Activated naive CD8-positive, alpha-beta T cell treated with anti-CD3 and anti-CD28 coated beads, Interleukin-2, amount 50 U/mL, for 16 hours (primary cell): ENCODE measurements around the gene IRX3.

Source experiments
- DNase-seq: peaks from one replicate; pipeline ENCODE4 v3.0.0-alpha.2; 2020; ENCODE audit warnings: low read depth, low spot score

Gene IRX3

DNA sequence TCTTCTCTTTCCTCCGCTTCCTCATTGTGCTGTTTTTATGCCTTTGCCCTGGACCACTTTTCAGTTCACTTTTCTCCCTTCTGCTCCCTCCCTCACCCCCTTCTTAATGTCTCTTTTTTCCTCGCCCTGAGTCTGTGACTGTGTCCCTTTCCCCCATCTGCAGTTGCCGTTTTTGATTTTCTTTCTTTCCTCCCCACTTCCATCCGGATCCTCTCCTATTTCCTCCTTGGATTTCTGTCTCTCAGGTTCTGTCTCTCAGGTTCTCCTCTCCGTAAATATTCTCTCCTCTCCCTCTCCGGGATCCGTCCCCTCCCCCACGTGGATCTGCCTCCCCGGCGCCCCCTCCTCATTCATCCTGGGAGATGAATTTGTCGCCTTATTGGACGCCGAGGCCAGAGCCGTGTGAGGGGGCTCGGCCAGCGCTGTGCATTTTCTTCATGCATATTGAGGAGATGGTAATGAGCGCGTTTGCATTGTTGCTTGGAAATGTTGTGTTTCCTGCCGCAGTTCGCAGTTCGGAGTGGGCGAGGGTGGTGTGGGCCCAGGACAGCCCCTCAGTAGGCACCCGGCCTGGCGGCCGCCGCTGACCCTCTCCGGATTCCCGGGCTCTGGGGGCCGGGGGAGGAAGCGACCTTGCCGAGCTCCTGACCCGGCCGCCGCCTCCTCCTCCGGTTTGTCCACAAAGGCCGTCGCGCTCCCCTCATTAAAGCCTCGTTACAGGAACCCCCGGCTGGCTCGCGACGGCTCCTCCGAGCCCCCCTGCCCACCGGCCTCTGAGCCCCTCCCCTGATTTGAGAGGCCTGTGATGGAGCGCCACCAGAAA lies 4.5 kb upstream of the IRX3 start:
- DNase-seq, result no peak

DNA sequence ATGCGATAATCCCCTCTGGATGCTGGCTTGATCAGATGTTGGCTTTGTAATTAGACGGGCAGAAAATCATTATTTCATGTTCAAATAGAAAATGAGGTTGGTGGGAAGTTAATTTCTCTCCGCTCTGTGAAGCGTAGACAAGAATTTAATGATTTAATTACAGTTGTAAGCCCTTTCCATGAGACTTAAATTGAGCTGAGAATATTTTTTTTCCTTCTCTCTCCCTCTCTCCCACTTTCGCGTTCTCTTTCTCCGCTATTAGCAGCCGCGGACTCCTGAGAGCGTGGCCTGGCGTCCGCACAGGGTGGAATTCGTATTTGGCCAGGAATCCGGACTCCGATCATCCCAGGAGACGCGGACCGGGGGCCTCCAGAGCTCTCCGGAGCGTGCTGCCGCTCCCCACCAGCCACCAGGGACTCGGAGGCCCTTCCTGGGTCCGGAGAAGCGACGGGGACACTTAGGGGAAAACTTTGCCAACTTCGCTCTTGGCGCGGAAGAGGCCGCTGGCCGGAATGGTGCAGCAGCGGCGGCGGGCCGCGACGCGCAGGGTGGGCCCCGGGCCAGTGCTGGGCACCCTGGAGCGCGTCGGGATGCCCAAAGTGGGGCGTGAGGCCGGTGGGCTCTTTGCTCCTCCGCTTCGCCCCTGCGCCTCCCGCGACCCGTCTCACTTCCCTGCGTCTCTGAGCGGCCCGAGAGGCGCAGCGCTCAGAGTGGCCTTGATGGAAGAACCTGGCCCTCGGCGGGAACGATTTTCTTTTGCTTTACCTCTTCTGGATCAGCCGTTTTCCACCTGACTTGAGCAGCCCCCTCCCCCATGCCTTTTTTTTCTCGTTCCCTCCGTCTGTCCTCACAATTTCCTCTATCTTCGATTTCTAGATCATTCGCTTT lies 3.6 kb upstream of the IRX3 start:
- DNase-seq, result no peak

DNA sequence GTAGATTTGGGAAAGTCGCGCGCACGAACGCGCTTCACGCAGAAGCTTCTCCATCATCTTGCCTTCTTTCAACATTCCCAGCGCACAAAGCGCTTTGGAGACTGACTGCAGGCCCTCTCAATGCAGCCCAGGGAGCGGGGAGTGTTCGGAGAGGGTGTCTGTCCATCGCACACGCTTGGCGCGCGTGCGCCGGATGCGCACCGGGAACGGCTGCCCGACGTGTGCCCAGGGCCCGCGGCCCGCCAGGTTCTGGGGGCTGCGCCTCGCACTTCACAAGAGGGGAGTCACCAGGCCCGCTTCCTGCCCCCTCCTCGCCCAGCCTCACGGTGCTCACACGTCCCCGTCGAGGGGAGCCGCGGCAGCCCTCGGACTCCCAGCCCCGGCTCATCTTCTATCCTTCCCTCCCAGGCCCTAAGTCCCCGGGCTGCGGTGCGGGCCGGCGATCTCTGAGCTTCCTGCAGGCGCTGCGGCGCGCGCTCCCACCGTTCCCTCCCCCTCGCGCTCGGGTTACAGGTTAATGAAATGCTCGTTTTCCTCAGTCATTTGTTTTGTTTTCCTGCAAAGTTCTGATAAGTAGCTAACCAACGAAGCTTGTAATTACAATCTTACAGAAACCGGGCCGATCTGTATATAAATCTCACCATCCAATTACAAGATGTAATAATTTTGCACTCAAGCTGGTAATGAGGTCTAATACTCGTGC lies 2.8 kb upstream of the IRX3 start:
- no peak for DNase-seq

DNA sequence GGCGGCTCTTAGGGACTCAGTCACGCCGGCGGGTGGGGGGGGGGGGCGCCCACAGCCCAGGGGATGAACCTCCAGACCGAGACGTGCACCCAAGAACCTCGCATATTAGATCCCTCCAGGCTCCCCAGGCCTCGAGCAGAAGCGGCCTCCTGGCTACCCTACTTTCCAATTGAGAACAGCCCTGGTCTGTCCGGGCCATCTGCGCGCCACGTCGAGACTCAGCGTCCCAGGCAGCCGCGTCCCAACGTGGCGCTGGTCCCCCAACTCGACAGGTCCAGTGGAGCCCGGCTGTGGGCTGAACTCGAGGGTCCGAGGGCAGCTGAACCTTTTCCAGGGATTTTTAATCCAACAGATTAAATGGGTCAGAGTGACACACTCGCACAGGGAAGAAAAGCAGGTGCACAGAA lies 2.3 kb upstream of the IRX3 start:
- DNase-seq, result no peak

DNA sequence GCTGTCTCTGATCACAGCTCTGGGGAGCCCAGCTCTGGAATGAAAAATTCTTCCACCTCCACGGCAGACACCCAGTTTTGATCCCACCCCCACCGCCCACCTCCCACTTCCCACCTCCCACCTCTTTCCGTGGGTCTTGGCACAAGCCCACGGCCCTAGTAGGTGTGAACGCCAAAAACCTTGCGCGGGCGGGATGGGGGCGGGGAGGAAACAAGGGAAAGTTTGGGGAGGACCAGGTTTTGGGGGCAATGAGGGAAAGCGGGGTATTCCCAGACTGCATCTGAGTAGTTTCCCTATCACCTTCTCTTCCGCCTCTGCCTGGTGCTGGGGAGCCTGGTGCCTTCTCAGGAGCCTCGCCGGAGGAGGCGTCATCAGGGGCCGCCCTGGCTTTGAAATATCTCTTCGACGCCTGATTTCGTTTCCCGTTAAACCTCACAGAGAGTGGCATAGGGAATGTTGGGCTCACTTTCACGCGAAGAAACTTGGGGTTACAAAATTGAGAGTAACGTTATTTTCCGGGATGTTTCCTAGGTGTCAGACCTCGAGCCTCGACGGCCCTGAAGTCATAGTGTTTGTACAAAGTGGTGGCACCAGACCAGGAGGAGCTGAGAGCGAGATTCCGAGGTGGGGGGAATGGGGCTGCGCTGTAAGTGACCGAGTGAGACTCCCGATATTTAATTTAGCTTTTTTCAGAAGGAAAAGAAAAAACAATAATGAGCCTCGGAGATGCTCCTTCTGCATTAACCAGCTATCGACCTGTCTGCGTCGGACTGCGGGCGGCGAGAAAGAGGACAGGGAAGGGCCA lies 1.6 kb upstream of the IRX3 start:
- no peak for DNase-seq

DNA sequence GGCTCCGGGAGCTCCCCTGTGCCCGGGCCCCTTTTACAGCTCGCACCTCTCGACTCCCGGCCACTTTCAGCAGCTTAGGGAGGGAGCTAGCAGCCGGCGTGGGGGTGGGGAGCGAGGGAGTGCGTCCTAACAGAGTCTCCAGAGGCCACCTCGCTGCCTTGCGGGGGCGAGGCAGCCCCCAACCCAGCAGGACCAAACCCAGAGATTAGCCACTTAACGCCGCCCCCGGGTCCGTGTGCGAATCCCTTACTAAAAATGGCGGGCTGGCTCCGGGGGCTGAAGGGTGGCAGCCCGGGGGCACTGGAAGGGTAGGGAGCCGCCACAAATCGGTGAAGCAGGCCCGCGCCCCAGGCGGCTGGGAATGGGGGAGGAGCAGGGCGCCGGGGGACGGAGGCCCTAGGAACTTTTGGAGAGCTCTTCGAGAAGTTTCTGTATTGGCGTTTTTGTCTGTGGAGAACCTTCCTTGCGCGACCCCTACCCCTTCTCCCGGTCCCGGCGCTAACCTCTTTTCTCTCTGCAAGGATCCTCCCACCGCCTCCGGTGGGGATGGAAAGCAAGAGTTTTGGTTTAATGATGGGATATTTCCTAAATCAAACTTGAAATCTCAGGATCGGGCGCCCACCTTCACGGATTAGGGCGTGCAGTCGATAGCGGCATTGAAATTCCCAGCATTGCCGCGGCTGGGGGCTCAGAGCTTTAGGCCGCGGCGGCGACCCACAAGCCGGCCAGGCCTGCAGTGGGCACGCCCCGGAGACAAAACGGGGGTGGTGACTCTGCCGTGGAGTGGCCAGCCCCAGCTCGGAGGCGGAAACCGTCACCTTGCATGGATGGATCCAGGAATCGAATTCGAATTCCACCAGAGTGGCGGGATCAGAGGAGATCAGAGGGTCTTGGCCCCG lies 793 bp upstream of the IRX3 start:
- DNase-seq, result no peak

DNA sequence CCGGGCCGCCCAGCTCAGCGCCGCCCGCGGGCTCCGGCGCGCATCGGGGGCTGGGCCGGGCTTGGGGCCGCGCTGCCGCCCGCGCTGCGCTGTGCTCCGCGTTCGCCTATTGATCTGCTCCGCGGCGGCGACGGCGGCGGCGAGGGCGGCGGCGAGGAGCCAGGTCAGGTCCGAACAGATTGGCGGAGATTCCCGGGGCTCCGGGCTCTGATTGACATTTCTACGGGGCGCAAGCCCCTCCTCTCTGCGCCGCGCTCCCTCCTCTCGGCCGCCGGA lies 559 bp downstream of the IRX3 start:
- no peak for DNase-seq

DNA sequence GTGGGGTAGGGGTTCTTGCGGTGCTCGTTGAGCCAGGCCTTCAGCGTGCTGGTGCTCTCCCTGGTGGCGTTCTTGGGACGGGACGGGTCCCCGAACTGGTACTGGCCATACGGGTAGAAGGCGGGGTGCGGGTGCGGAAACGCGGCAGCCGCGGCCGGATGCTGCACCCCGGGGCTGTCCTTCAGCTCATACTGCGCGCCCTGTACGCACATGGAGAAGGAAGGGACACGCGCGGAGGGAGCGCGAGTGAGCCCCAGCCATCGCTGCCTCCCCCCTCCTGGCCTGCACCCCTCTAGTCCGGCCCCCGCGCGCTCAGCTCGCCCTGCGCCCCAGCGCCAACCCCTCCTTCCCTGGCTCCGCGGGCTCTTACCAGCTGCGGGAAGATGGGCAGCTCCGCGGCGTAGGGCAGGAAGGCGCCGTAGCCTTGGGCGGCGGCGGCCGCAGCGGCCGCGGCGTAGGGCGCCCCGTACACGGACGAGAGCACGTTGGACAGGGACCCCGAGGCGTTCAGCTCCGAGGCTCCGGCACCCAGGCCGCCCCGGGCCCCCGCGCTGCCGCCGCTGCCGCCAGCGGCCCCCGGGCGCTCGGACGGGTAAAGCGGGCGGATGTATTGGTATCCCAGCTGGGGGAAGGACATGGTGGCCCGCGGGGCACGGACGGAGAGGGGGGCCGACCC lies 1.0 kb downstream of the IRX3 start:
- no peak for DNase-seq

DNA sequence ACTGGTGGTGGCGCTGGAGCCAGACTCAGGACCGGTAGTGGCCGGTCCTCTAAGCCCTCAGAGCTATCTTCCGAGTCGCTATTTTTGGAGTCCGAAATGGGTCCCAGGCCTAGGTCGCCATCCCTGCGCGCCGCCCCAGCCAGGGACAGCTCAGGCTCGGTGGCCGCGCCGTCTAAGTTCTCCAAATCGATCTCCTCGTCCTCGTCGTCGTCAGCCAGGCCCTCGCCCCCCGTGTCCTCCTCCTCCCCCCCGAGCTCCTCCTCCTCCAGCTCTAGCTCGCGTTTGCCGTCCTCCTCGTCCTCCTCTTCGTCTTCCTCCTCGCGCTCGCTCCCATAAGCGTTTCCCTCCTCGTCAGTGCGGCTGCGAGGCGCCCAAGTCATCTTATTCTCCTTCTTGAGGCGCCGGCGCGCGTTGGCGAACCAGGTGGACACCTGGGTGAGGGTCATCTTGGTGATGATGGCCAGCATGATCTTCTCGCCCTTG lies 1.6 kb downstream of the IRX3 start:
- DNase-seq, result no peak

DNA sequence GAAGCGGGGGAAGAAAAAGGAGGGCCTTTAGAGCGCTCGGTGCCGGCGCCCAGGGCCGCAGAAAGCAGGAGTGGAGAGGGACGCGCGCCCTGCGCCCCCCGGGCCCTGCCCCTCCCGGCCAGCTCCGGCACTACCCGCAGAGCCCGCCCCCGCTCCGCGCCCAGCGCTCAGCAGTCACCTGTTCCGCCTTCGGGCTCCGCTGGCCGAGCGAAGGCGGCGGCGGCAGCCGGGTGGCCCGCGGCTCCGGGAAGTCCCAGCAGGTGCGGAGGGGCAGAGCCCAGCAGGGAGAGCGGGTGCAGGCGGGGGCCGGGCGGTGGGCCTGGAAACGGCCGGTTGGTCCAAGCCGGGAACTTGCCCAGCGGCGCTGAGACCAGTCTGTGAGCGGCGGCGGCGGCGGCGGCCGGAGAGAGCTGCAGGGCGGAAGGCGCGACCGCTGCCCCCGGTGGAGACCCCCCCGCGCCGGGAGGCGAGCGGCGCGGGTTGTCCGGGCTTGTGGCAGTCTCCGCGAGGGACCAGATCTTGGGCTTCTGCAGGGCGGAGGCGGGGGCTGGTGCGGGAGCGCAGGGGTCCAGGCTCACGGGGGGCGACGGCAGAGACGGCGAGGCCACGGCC lies 2.2 kb downstream of the IRX3 start:
- DNase-seq, result no peak

DNA sequence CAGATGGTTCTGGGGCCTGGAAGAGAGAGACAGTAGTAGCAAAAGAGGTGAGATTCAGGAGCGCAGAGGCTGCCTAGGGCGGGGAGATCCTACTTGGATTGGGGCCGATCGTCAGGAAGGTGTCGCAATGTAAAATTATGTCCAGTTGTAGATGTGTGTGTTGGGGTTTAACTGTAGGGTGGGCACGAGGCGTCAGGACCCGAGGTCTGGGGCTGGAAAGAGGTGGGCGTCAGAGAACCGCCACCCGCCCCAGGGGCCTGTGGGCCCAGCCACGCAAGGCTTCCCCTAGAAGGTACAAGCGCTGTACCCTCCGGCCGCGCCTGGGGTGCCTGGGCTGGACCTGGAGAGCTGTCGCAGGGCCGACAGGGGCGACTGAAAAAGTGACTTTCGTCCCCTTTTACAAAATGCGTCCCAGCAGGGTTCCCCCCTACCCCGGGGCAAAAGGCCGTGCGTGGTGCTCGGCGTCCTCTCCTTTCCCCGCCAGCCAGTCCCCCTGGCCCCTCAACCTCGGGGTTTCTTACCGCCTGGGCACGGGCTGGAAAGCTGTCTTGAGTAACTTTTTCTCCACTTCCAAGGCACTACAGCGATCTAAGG lies 2.8 kb downstream of the IRX3 start:
- no peak for DNase-seq

DNA sequence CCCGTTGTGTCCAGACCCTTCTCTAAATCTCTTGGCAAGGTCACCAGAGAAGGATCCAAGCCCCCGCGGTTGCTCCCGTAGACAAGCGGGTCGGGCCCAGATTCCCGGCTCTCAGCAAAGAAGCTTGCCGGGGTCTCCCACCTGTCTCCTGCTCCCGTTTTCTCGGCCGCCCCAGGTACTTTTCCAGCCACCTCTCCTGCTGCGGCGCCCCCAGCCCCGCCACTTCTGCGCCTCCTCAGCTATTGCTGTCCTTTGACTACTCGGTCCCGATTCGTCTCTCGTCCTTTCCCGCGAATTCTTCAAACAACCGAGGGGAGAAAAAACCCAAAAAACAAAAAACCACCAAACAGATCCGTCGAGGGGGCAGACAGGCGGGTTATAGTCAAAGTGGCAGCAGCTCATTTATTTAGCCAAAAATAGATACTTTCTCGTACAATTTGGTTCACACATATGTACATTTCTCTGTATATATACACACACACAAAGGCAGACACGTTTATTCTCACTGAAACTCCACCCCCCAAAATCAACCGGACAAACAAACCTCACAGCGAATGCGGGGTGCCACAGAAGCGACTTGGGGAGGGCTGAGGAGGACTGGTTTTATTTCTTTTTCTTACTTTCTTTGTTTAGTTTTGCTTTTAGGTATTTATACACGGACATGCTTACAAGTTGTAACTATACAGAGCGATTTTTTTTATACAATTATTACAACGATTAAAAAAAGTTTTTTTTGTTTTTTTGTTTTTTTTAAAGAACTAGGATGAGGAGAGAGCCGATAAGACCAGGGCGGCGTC lies 3.5 kb downstream of the IRX3 start:
- no peak for DNase-seq

DNA sequence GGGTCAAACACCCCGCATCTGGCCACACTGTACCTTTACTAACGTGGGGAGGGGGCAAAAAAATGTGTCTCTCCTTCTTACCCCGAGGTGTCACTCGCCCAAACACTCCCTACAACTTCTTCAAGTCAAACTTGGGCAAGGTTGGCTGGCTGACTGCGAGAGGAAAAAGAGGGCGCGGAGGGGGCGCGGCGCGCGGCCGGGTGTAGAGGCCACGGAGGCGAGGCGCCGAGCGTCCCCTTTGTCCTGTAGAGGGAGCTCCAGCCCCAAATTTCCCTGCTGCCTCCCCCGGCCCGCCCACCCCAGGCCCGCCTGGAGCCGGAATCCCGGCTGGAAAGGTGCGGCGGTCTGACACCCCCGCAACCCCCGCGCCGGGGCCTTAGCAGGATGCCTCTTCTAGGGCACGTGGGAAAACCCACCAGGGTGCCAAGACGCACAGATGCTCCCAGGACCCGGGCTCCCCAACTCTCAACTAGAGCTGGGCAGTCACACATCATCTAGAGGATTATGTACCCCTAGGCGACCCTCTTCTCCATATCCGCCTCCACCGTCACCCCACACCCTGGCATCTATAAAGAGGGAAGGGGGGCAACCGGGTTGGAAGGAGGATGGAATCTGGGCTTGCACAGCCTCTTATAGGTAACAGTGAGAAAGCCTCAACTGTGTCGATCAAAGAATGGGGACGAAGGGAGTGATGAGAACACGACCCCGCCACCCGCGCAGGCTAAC lies 4.2 kb downstream of the IRX3 start:
- no peak for DNase-seq

DNA sequence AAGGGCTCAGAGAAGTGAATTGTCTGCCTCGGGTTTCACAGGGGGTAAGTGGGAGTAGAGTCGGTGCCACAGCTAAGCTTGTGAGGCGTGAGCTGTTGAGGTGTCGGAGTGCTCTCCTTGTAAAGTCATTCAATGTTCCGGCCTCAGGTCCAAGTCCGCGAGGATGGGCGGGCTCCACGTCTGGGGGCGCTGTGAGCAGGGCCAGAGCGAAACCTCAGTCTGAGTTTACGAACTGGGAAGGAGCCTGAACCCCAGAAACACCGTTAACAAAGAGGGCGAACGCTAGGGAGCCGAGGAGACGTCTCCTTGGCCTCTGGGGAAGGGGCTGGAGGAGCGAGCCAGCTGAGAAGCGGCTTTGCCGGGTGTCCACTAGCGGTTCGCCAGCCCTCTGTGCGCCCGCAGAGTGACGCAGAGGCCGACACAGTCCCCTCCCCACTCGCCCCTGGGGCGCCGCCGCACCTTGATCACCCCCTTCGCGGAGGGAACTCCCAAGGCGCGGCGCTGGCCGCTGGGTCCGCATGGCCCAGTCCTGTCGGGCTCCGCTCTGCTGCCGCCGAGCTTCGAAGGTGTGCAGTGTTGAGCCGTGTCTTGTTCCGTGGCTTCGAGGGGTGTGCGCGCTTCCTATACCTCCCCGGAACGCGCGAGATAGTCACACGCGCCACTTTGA lies 4.9 kb downstream of the IRX3 start:
- no peak for DNase-seq

DNA sequence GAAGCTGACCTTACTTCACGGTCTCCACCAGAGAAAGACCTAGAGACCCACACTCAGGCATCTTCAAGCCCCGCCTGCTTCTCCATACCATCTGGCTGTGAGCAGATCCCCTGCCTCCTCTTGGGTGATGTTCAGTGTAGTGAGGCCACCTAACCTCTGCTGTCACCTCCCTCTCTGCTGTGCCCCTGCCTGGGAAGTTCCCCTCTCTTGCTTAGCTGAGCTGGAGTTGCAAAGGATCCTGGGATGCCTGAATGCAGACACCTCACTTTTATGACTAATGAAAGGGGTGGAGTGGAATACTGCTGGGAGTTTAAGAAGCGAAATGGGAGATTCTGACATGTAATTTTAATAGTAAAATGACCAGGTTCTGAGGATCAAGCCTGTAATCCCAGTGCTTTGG lies 5.8 kb downstream of the IRX3 start:
- DNase-seq, result no peak

DNA sequence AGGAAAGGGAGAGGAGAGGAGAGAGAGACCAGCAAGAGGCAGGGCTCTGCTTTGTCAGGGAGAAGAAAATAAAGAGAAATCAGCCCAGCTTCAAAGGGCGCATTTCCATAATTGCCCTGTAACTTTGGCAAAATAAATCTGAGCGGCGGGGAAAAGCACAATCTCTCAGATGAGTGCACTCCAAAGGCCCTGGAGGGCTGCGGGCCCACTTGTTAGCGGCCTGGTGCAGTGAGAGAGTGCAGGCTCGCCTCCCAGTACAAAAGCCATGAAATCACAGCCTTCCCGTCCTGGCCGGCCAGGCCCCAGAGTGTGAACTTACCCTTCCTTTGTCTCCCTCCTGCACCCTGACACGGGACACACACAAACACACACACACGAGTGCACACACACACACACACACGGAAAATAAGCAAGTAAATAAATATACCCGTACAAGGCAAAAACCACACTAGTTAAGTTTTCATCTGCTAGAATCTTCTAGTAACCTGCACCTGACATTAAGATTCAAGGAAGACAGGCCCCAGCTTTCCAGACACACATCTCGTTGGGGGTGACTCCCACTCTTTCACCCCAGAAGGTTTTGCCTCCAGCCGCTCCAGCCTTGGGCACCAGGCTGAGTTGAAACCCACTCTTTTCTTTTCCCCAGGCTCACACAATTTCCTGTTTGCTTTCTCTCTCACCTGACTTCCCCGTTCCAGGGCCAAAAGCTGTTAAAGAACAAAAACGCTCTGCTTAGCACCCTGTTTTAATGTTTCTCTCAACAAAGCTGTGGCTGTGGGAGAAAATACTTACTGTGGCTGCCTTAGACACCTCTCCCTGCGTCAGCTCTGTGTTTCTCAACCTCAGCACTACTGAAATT lies 8.5 kb downstream of the IRX3 start:
- no peak for DNase-seq
